Stimulated activated CD4-positive, alpha-beta T cell treated with anti-CD3 and anti-CD28 coated beads, Interleukin-4, amount 100 ng/mL, for 48 hours (primary cell): ENCODE results near the gene TJAP1.

Experiments used
- DNase-seq, 2 donors: peaks; one replicate each; pipeline ENCODE4 v3.0.0-alpha.2; 2020; ENCODE audit warnings: low read depth in 2 of 2

Gene TJAP1

GRCh38 chr6:43504756-43505593, 27.6 kb downstream of the TJAP1 start:
- DNase-seq, result no peak

GRCh38 chr6:43505718-43506117, 28.3 kb downstream of the TJAP1 start:
- no peak for DNase-seq

GRCh38 chr6:43506171-43506570, 28.8 kb downstream of the TJAP1 start:
- DNase-seq, result no peak

- DNase-seq, result peak; percentile 68 to 78
These were observed 29.5 kb downstream of the TJAP1 start for GRCh38 chr6:43506667-43507471.

GRCh38 chr6:43508481-43509141, 31.2 kb downstream of the TJAP1 start:
- no peak for DNase-seq

- no peak for DNase-seq
These were observed 32.0 kb downstream of the TJAP1 start for GRCh38 chr6:43509142-43509983.

GRCh38 chr6:43509984-43510826, 32.8 kb downstream of the TJAP1 start, which contains the start of gene LRRC73:
Gene LRRC73, minus strand, starts transcription at chr6:43510346. Its CDS starts 561 bp downstream, at chr6:43509785.
- peak; percentile 66 to 77 for DNase-seq

- DNase-seq, result no peak
These were observed 33.4 kb downstream of the TJAP1 start for GRCh38 chr6:43510827-43511163.

GRCh38 chr6:43511824-43512415, 34.5 kb downstream of the TJAP1 start:
- DNase-seq, result no peak

- no peak for DNase-seq
These were observed 38.4 kb downstream of the TJAP1 start for GRCh38 chr6:43515808-43516207.

- DNase-seq, result no peak
These were observed 39.0 kb downstream of the TJAP1 start for GRCh38 chr6:43516367-43516696.

GRCh38 chr6:43516697-43517504, 39.5 kb downstream of the TJAP1 start, which contains the start of the genes POLR1C and YIPF3:
Gene POLR1C, plus strand, starts transcription at chr6:43517089. Its CDS starts 21 bp downstream, at chr6:43517110.
Gene YIPF3, minus strand, starts transcription at chr6:43516926. Its CDS starts 119 bp downstream, at chr6:43516807.
- DNase-seq, result peak; percentile 94 to 97

- no peak for DNase-seq
These were observed 40.4 kb downstream of the TJAP1 start for GRCh38 chr6:43517505-43518357.

GRCh38 chr6:43520097-43520496, 42.7 kb downstream of the TJAP1 start:
- no peak for DNase-seq

GRCh38 chr6:43521836-43522235, 44.5 kb downstream of the TJAP1 start:
- no peak for DNase-seq

GRCh38 chr6:43522547-43523261, 45.3 kb downstream of the TJAP1 start:
- DNase-seq, result no peak

GRCh38 chr6:43523284-43523683, 45.9 kb downstream of the TJAP1 start:
- no peak for DNase-seq
